HCT116 (cell line): ENCODE measurements around the gene KAZN.

ENCODE experiments used
- CEBPB ChIP-seq: IDR thresholded peaks from 2 replicates; pipeline ENCODE4 v1.6.1; 2012; ENCODE audit warnings: low read depth
- CTCF ChIP-seq, 3 experiments: fragments of 200-600 bp in 1 of 3; sonication (generic) in 1 of 3; IDR thresholded peaks in 2 of 3; conservative IDR thresholded peaks in 1 of 3; 2 replicates each; pipeline ENCODE4 v1.5.1; 2012 to 2017; ENCODE audit warnings: low read depth in 2 of 3, low read length in 2 of 3, antibody characterized with exemption in 1 of 3, borderline replicate concordance in 1 of 3, control low read depth in 1 of 3, mild to moderate bottlenecking in 1 of 3, mixed read lengths in 1 of 3, mixed run types in 1 of 3, moderate library complexity in 1 of 3; ENCODE audit not compliant: insufficient read depth in 1 of 3
- EGR1 ChIP-seq: IDR thresholded peaks from 2 replicates; pipeline ENCODE4 v1.6.1; 2012; ENCODE audit warnings: low read depth
- EZH2 ChIP-seq: fragments of 200-600 bp; sonication (generic); IDR thresholded peaks from 2 replicates; pipeline ENCODE4 v1.6.1; 2017; ENCODE audit warnings: antibody characterized with exemption, mixed run types
- POLR2A ChIP-seq: IDR thresholded peaks from 2 replicates; pipeline ENCODE4 v1.7.0; 2011; ENCODE audit warnings: borderline replicate concordance; ENCODE audit not compliant: insufficient read depth, insufficient read length; ENCODE audit errors: extremely low read depth
- REST ChIP-seq: IDR thresholded peaks from 2 replicates; pipeline ENCODE4 v1.6.1; 2012; ENCODE audit warnings: low read depth
- SRF ChIP-seq: IDR thresholded peaks from 2 replicates; pipeline ENCODE4 v1.6.1; 2012; ENCODE audit warnings: low read depth
- ZNF274 ChIP-seq: fragments of 200-500 bp; sonication (Bioruptor generic); IDR thresholded peaks from 2 replicates; pipeline ENCODE4 v1.6.1; 2014; ENCODE audit warnings: mild to moderate bottlenecking, low read depth, low read length, inconsistent platforms
- TF ChIP-seq, protein P1 (sequence below): IDR thresholded peaks from 2 replicates; pipeline ENCODE4 v1.6.1; 2012

DNA sequence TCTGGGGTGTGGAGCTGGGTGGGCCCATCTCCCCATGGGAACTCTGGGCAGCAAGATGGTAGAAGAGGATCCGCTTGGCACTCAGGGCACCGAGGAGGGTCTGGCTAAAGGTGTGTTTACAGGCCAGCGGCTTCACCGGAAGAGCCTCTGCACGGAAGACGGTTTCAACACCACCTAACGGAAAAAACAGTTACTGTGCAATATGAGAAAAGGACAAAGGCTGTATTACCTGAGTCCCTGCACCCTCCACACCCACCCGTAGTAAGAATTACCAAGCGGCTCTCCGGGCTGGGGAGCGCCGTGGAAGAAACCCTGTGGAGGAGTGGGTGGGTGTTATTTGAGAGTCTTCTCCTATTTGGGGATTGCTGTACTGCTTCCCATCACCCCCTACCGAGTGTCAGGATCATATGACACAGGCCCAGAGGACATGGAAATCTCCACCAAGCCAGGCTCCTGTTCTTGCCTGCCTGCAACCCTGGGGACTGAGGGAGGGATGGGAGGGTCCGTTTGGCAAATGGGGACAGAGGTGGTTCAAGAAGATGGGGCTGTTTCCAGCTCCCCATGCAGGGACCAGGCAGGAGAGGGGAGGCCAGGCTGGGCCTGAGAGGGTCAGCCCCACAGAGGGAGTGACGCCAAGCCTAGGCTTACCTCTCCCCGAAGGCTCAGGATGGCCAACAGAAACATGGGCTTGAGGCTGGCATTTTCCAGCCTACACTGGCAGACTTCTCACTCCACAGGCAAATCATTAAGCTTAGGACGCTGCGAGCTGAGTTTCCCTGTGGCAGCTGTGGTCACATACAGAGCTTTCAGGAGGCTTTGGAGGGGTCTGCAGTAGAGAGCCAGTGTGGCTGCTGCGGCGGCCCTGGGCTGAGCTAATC, 351.6 kb downstream of the KAZN start:
- TF ChIP-seq EZH2 (no peak), CTCF (IDR thresholded peaks at IDR 0.05 in 2 of 3, conservative IDR thresholded peaks at IDR 0.05 in 1 of 3; ENCODE audit: borderline replicate concordance in 1 of 3, insufficient read depth in 1 of 3, low read depth in 2 of 3, low read length in 2 of 3) (no peak), CEBPB (no peak), POLR2A (no peak), SRF (no peak), ZNF274 (no peak), REST (no peak), EGR1 (no peak)
- TF ChIP-seq, protein P1, sequence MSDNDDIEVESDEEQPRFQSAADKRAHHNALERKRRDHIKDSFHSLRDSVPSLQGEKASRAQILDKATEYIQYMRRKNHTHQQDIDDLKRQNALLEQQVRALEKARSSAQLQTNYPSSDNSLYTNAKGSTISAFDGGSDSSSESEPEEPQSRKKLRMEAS: no peak
